Mammary epithelial cell (primary cell): Measurements from ENCODE around the gene APBA2.
"Not testable (repeated sequence)": the region's sequence is repeated elsewhere in the genome, so short reads cannot be mapped to it uniquely, and the experiment has no call there.

ENCODE experiments used
- EZH2 ChIP-seq: IDR thresholded peaks from 2 replicates; pipeline ENCODE4 v1.6.1; 2012; ENCODE audit warnings: low read length, inconsistent platforms, borderline replicate concordance
- TF ChIP-seq, protein P1 (sequence below), 2 donors: IDR thresholded peaks in 1 of 2; conservative IDR thresholded peaks in 1 of 2; 2 replicates each; pipeline ENCODE4 v1.5.1; 2011 to 2012; ENCODE audit warnings: inconsistent platforms in 2 of 2, low read length in 2 of 2, mild to moderate bottlenecking in 2 of 2, control low read depth in 1 of 2, low read depth in 1 of 2; ENCODE audit not compliant: insufficient read depth in 1 of 2; ENCODE audit errors: extremely low read depth in 1 of 2

DNA sequence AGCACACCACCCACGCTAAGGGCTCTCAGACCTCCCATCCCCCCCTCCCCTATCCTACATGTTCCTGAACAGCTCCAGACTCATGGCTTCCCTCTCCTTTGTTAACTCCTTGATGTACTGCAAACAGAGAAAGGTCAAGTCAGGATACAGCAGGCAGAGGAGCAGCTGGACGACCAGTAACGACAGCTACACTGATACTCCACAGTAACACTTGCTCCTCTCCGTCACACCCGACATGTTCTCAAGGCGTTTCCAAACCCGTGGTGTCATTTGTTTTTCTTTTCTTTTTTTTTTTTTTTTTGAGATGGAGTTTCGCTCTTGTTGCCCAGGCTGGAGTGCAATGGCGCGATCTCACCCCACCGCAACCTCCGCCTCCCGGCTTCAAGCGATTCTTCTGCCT is 41.6 kb upstream of the APBA2 start:
- TF ChIP-seq, protein P1, sequence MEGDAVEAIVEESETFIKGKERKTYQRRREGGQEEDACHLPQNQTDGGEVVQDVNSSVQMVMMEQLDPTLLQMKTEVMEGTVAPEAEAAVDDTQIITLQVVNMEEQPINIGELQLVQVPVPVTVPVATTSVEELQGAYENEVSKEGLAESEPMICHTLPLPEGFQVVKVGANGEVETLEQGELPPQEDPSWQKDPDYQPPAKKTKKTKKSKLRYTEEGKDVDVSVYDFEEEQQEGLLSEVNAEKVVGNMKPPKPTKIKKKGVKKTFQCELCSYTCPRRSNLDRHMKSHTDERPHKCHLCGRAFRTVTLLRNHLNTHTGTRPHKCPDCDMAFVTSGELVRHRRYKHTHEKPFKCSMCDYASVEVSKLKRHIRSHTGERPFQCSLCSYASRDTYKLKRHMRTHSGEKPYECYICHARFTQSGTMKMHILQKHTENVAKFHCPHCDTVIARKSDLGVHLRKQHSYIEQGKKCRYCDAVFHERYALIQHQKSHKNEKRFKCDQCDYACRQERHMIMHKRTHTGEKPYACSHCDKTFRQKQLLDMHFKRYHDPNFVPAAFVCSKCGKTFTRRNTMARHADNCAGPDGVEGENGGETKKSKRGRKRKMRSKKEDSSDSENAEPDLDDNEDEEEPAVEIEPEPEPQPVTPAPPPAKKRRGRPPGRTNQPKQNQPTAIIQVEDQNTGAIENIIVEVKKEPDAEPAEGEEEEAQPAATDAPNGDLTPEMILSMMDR (conservative IDR thresholded peaks at IDR 0.05 in 1 of 2, IDR thresholded peaks at IDR 0.05 in 1 of 2; ENCODE audit: extremely low read depth in 1 of 2, insufficient read depth in 1 of 2, low read depth in 1 of 2, low read length in 2 of 2): not testable (repeated sequence)
- not testable (repeated sequence) for TF ChIP-seq EZH2
